HuH-7.5 (cell line): ENCODE results near the gene ZFPM1.
A peak's percentile ranks its signal among the peaks of the same experiment; 100 is the strongest.

Experiments
- DNase-seq: peaks from one replicate; pipeline ENCODE4 v3.0.0; 2011; ENCODE audit warnings: low spot score

Gene ZFPM1

GRCh38 chr16:88434353-88434690 lies 18.8 kb upstream of the ZFPM1 start:
- DNase-seq: no peak

DNA sequence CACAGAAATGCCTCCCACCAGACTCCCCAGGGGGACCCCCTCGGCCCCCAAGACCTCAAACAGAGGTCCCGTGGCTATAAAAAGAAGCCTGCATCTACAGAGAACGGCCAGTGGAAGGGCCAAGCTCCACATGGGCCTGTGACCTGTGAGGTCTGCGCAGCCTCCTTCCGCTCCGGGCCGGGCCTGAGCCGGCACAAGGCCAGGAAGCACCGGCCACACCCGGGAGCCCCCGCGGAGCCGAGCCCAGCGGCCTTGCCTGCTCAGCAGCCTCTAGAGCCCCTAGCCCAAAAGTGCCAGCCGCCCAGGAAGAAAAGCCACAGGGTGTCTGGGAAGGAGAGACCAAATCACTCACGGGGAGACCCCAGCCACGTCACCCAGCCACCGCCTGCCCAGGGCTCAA lies 18.3 kb upstream of the ZFPM1 start:
- no peak for DNase-seq

DNA sequence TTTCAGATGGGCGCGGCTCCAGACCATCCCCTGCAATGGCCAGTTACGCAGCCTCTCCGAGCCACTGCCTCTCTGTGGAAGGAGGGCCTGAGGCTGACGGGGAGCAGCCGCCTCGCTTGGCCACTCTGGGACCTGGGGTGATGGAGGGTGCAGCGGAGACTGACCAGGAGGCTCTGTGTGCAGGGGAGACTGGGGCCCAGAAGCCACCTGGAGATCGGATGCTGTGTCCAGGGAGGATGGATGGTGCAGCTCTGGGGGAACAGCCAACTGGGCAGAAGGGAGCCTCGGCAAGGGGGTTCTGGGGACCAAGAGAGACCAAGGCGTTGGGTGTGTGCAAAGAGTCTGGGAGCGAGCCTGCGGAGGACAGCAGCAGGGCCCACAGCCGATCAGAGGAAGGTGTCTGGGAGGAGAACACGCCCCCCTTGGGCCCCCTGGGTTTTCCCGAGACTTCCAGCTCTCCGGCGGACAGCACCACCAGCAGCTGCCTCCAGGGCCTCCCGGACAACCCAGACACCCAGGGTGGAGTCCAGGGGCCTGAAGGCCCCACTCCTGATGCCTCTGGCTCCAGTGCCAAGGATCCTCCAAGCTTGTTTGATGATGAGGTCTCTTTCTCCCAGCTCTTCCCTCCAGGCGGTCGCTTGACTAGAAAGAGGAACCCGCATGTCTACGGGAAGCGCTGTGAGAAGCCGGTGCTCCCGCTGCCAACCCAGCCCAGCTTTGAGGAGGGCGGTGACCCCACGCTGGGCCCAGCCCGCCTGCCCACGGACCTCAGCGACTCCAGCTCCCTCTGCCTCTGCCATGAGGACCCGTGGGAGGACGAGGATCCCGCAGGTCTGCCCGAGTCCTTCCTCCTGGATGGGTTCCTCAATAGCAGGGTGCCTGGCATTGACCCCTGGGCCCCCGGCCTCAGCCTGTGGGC lies 17.4 kb upstream of the ZFPM1 start:
- DNase-seq: no peak

GRCh38 chr16:88436796-88437195 lies 16.3 kb upstream of the ZFPM1 start:
- DNase-seq: no peak

GRCh38 chr16:88437367-88437964 lies 15.6 kb upstream of the ZFPM1 start:
- DNase-seq: peak; percentile 99

DNA sequence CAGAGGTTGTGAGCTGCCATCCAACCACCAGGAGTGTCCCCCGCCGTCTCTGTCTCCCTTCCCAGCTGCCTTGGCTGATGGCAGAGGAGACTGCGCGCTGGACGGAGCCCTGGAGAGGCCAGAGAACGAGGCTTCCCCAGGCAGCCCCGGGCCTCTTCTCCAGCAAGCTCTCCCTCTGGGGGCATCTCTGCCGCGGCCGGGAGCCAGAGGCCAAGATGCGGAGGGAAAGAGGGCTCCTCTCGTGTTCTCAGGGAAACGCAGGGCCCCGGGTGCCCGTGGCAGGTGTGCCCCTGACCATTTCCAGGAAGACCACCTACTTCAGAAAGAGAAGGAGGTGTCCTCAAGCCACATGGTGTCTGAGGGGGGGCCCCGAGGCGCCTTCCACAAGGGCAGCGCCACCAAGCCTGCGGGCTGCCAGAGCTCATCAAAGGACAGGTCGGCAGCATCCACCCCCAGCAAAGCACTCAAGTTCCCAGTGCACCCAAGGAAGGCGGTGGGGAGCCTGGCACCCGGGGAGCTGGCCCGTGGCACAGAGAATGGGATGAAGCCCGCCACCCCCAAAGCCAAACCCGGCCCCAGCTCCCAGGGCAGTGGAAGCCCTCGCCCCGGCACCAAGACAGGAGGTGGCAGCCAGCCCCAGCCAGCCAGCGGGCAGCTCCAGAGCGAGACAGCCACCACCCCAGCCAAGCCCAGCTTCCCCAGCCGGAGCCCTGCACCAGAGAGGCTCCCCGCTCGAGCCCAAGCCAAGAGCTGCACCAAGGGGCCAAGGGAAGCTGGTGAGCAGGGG lies 14.8 kb upstream of the ZFPM1 start:
- DNase-seq: no peak

GRCh38 chr16:88439016-88439415 lies 14.1 kb upstream of the ZFPM1 start:
- no peak for DNase-seq

DNA sequence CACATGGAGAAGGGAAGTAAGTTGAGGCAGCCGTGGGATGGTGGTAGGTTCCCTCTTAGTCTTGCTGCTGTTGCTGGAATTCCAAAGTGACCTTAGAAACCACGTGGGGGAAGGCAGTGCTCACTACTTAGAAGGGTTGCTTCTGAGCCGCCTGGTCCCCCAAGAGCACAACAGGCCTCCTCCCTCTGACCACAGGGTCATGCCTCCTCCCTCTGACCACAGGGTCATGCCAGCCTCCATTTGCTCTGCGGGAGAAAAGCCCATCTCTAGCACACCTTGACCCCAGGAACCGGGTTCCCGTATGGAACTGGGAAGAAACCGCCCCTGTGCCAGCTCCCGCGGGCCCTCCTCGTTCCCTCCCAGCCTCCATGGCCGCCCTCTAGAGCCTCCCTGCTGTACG lies 13.4 kb upstream of the ZFPM1 start:
- DNase-seq: no peak

DNA sequence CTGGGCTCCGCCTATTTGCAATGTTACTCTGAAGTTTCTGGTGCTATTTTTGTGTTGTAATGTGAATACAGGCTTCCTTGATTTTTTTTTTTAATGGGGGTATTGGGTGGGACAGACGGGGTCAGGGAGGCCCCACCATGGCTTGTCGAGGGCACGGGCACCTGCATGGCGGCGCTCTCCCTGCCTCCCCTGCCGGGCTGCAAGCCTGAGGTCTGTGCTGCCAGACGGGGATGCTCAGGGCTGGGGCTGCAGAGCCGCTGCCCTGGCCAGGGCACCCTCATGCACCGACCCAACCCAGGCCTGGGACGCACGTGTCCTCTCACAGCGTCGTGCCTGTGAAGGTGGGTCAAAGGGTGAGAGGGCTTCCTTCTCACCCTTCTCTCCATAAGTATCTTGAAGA lies 13.0 kb upstream of the ZFPM1 start:
- DNase-seq: no peak

DNA sequence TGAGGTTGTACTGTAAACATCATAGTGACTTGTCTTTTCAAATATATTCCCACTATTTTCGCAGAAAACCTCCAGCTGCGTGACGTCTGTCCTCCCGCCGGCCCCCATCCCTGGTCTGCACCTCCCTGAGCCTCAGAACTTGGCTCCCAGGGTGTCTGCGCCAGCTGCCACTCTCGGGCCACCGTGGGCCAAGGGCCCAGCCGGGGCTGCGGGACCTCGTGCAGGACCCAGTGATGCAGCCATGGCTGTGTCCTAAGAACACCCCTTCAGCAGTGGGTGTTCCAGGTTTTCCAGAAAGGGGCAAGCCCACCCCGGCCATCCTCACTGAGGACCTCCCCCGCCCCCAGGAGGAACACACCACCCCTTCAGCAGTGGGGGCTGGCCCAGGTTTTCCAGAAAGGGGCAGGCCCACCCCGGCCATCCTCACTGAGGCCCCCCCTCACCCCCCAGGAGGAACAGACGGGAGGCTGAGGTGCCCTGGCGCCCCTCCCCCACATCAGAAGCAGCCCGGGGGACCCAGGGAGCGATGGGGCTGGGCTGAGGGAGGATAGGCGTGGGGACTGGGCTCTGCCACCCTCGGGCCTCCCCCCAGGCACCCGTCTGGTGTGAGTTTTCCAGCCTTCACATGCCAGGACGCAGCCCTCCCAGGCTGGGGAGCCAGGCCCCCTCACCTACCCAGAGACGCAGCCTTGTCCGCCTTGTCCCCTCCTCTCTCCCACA lies 12.2 kb upstream of the ZFPM1 start:
- no peak for DNase-seq

GRCh38 chr16:88441460-88441859 lies 11.6 kb upstream of the ZFPM1 start:
- DNase-seq: no peak

GRCh38 chr16:88442383-88442726 lies 10.7 kb upstream of the ZFPM1 start:
- no peak for DNase-seq

GRCh38 chr16:88442727-88443576 lies 10.1 kb upstream of the ZFPM1 start:
- peak; percentile 100 for DNase-seq

GRCh38 chr16:88444826-88445582 lies 8.1 kb upstream of the ZFPM1 start:
- DNase-seq: no peak

DNA sequence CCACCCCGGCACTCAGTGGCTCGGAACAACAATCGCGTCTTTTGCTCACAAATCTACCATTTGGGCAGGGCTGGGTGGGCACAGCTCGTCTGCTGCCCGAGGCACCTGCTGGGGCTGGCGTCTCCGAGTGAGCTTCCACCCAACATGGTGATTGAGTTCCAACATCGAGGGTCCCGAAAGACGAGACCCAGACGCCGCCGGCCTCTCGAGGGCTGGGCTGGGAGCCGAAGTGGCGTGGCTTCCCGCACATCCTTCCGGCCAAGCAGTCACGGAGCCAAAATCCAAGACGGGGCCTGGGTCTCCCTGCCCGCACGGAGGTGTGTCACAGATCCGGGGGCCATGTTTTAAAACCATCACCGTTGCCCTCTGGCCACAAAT lies 7.5 kb upstream of the ZFPM1 start:
- no peak for DNase-seq

DNA sequence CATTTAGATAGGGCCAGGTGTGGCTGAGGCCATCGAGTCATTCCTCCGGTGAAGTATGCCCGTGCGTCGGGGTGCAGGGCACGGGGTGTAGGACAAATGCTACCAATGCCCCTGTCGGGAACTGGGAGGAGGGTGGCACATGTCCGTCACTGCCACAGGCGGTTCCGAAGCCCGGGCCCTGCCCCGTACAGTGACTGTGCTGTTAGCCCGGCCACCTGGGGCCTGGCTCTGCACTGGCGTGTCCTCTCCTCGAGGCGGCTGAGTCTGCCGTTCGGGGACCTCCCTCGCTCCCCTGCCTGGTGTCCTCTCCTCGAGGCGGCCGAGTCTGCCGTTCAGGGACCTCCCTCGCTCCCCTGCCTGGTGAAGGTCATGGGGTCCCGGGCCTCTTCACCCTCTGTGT lies 7.0 kb upstream of the ZFPM1 start:
- no peak for DNase-seq

GRCh38 chr16:88446736-88447135 lies 6.3 kb upstream of the ZFPM1 start:
- DNase-seq: no peak

- no peak for DNase-seq
These were observed 5.2 kb upstream of the ZFPM1 start for GRCh38 chr16:88447881-88448280.

DNA sequence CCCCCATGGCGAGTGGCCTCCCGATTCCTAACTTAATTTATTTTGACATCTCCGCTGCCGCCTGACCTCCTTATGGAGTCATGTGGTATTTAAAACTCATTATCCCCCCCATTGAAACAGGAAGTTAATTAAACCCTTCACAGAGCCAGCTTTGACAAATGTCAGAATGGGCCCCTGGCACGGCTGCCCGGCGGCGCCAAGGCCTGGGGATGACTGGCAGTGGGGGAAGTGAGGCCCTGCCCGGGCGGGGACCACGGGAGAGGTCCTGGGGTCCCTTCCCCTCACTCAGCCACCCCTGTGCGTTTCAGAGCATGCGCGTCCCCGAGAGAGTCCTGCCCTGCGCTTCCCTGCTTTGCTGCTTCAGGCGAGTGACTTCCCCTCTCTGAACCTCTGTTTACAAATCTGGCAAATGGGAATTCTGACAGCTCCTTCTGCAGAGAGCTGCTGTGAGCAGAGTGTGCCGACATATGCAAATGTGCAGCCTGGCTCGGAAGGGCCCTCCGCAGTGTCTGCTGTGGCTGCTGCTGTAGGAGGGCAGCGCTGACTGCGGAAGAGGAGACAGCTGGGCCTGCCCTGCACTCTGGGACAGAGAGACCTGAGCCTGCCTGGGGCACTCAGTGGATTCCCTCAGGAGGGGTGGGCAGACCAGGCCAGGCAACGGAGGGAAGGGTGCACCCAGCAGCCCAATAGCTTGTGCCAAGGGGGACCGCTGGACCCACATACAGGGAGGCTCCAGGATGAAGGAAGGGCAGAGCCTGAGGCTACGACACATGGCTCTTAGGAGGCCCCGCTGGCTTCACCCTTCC lies 4.4 kb upstream of the ZFPM1 start:
- no peak for DNase-seq

- no peak for DNase-seq
These were observed 3.9 kb upstream of the ZFPM1 start for GRCh38 chr16:88449267-88449561.
